ENCODE measurements around the gene HIRA.

GRCh38 chr22:19331474-19331873 is 100.1 kb downstream of the HIRA start:
- TF ChIP-seq EZH2 (IDR thresholded peaks at IDR 0.05; ENCODE audit: borderline replicate concordance, low read length) (no peak), CTCF (conservative IDR thresholded peaks at IDR 0.05 in 1 of 2, IDR thresholded peaks at IDR 0.05 in 1 of 2; ENCODE audit: extremely low read depth in 1 of 2, insufficient read depth in 1 of 2, low read depth in 1 of 2, low read length in 2 of 2) (no peak)
